ENCODE measurements around the gene OCEL1.
A peak's percentile ranks its signal among the peaks of the same experiment; 100 is the strongest.

Gene OCEL1

DNA sequence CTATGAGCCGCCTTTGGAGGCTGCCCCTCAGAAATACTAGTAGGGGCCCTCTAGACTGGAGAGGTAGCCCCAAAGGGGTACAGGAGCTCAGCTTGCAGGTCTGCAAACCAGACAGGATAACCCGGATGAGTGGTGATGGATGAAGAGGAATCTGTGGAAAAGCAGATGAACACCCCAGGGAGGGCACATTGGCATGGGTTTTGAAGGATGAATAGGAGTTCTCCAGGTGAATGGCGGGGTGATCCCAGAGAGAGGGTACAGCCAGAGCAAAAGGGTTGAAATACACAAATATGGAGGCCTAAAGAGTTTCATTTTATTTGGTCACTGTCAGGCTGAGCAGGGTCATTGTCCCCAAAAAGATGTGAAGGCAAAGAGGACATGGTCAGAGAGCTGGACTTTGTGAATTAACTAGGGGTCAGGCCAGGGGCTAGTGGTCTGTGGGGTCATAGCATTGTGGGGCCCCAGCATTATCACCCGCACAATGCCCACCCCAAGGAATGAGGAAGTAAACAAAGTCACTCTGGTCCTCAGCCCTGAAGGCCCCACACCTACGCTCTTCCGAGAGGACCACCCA lies 14.9 kb downstream of the OCEL1 start:
- Histone ChIP-seq H4K91ac (ENCODE audit: low read length) (no peak overlapping the region), H3K4me1 (ENCODE audit: control insufficient read depth, insufficient read depth, low read depth, low read length) (peaks cover 33% of the 10 kb centered on the region), H2BK12ac (ENCODE audit: low read length in 2 of 2) (no peak overlapping the region), H3K14ac (ENCODE audit: low read length in 2 of 2) (no peak overlapping the region), H2BK15ac (ENCODE audit: low read depth, poor library complexity, severe bottlenecking) (no peak overlapping the region), H3K27ac (ENCODE audit: low read length, poor library complexity, severe bottlenecking) (no peak overlapping the region), H3K9ac (ENCODE audit: low read length) (no peak overlapping the region), H2BK120ac (ENCODE audit: low read depth, low read length) (no peak overlapping the region), H3K23ac (ENCODE audit: low read length in 2 of 2) (peak overlapping the region in 1 of 2 experiments; percentile 23), H3K4me3 (ENCODE audit: insufficient read depth in 1 of 2, low read depth in 1 of 2, low read length in 2 of 2) (no peak overlapping the region), H2AK5ac (ENCODE audit: low read length, severe bottlenecking) (no peak overlapping the region), H3K18ac (ENCODE audit: low read depth in 1 of 2, low read length in 2 of 2) (no peak overlapping the region), H3K27me3 (ENCODE audit: control insufficient read depth in 1 of 2, insufficient read depth in 1 of 2, low read length in 2 of 2) (no peaks in the 10 kb centered on the region), H3K79me1 (replicated peaks; ENCODE audit: low read length, poor library complexity, severe bottlenecking) (peaks cover 14% of the 10 kb centered on the region), H4K8ac (ENCODE audit: low read length) (no peak overlapping the region), H3K36me3 (ENCODE audit: control insufficient read depth in 1 of 2, insufficient read depth in 2 of 2, low read depth in 1 of 2, low read length in 2 of 2) (peaks cover 9 to 36% of the 10 kb centered on the region in 2 experiments), H2BK5ac (ENCODE audit: low read depth, low read length, poor library complexity, severe bottlenecking) (no peak overlapping the region), H3K4me2 (ENCODE audit: low read length, poor library complexity, severe bottlenecking) (no peak overlapping the region), H2AFZ (ENCODE audit: low read depth, low read length) (no peak overlapping the region), H3K9me3 (ENCODE audit: control insufficient read depth, low read length) (no peaks in the 10 kb centered on the region), H3K4ac (ENCODE audit: low read depth in 1 of 2, low read length in 2 of 2) (no peak overlapping the region)
- 95% methylated on average over 6 of the region's 6 CpGs for WGBS
- DNase-seq: no peak

DNA sequence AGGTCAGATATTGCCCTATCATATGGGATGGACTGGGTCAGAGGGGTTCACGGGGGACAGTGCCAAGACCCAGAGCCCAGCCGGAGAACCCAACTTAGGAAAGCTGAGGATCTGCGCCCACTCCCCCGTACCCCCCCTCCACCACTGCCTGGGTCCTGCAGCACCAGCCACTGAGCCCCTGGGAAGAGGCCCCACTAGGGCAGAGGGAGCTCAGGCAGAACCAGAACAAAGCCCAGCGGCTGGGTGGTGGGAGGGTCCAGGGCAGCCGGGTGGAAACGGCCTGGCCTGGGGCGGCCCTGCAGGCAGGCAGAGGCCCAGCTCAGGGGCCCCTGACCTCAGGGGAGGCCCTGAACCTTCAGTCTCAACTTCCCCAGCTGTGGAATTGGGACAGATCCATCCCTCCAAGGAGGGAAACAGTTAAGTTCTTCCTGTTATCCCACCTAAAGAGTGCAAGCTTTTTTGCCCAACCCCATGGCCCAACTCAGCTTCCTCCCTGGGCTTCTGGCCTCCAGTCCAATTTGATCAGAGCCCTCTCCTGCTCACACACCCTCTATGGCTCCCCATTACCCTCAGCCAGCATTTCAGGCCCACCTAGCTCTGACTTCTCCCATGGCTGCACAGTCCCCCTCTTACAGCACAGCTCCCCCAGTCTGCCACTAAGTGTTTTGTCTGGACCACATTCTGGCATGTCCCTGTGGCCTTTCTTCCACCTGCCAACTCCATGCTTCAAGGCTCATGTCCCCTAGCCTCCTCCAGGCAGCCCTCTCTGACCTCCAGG lies 16.6 kb downstream of the OCEL1 start:
- Histone ChIP-seq H2BK120ac (ENCODE audit: low read depth, low read length) (no peak overlapping the region), H3K27ac (ENCODE audit: low read length, poor library complexity, severe bottlenecking) (peak overlapping the region; percentile 26), H2BK15ac (ENCODE audit: low read depth, poor library complexity, severe bottlenecking) (peak overlapping the region; percentile 31), H3K9me3 (ENCODE audit: control insufficient read depth, low read length) (no peaks in the 10 kb centered on the region), H4K8ac (ENCODE audit: low read length) (no peak overlapping the region), H2AK5ac (ENCODE audit: low read length, severe bottlenecking) (peak overlapping the region; percentile 18), H3K4me3 (ENCODE audit: insufficient read depth in 1 of 2, low read depth in 1 of 2, low read length in 2 of 2) (no peak overlapping the region), H3K79me1 (replicated peaks; ENCODE audit: low read length, poor library complexity, severe bottlenecking) (peaks cover 12% of the 10 kb centered on the region), H2BK5ac (ENCODE audit: low read depth, low read length, poor library complexity, severe bottlenecking) (no peak overlapping the region), H3K4me1 (ENCODE audit: control insufficient read depth, insufficient read depth, low read depth, low read length) (peaks cover 37% of the 10 kb centered on the region), H3K23ac (ENCODE audit: low read length in 2 of 2) (peak overlapping the region in 1 of 2 experiments; percentile 17), H3K36me3 (ENCODE audit: control insufficient read depth in 1 of 2, insufficient read depth in 2 of 2, low read depth in 1 of 2, low read length in 2 of 2) (peaks cover 9 to 24% of the 10 kb centered on the region in 2 experiments), H3K14ac (ENCODE audit: low read length in 2 of 2) (peak overlapping the region in 1 of 2 experiments; percentile 37), H2BK12ac (ENCODE audit: low read length in 2 of 2) (peak overlapping the region in 1 of 2 experiments; percentile 29), H3K27me3 (ENCODE audit: control insufficient read depth in 1 of 2, insufficient read depth in 1 of 2, low read length in 2 of 2) (no peaks in the 10 kb centered on the region), H3K18ac (ENCODE audit: low read depth in 1 of 2, low read length in 2 of 2) (peak overlapping the region in 1 of 2 experiments; percentile 25), H2AFZ (ENCODE audit: low read depth, low read length) (no peak overlapping the region), H3K9ac (ENCODE audit: low read length) (peak overlapping the region; percentile 79), H3K4ac (ENCODE audit: low read depth in 1 of 2, low read length in 2 of 2) (peak overlapping the region in 1 of 2 experiments; percentile 19), H4K91ac (ENCODE audit: low read length) (no peak overlapping the region), H3K4me2 (ENCODE audit: low read length, poor library complexity, severe bottlenecking) (peak overlapping the region; percentile 49)
- DNase-seq: no peak
- WGBS: 57% methylated on average over 8 of the region's 8 CpGs

DNA sequence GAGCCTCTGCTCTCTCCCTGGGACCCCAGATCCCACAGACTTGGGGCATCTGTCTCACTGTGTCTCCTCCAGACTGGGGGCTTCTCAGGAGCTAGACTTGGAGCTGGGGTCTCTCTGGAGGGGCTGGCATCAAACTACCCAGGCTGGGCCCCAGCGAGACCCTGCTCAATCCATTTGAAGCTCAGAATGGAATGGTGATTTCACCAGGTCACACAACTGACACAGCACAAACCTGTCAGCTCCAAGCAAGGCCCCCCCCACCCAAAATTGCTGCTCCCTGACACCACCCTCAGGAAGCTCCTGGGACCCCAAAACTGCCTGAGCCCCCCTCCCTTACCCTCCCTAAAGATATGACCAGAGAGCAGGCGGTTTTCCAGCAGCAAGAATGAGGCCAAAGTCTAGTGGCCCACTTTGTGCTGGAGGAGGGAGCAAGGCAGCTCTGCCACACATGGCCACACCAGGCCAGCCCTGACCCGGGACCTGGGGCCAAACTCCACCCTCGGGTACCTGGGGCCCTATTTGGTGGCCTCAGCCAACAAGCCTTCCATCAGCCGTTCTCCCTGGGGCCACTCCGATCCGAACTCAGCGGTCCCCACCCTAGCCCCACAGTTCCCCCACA lies 17.3 kb downstream of the OCEL1 start:
- H3K4me1 ChIP-seq (ENCODE audit: control insufficient read depth, insufficient read depth, low read depth, low read length): peaks cover 44% of the 10 kb centered on the region

More for the DNA sequence above, 17.3 kb downstream of the OCEL1 start:
- Histone ChIP-seq H2AFZ (ENCODE audit: low read depth, low read length) (no peak overlapping the region), H3K4ac (ENCODE audit: low read depth in 1 of 2, low read length in 2 of 2) (peak overlapping the region in 1 of 2 experiments; percentile 89), H2BK15ac (ENCODE audit: low read depth, poor library complexity, severe bottlenecking) (no peak overlapping the region), H3K9me3 (ENCODE audit: control insufficient read depth, low read length) (no peaks in the 10 kb centered on the region), H3K36me3 (ENCODE audit: control insufficient read depth in 1 of 2, insufficient read depth in 2 of 2, low read depth in 1 of 2, low read length in 2 of 2) (peaks cover 3 to 18% of the 10 kb centered on the region in 2 experiments), H3K18ac (ENCODE audit: low read depth in 1 of 2, low read length in 2 of 2) (peak overlapping the region; percentile 14 to 98), H3K27ac (ENCODE audit: low read length, poor library complexity, severe bottlenecking) (peak overlapping the region; percentile 55), H3K23ac (ENCODE audit: low read length in 2 of 2) (peak overlapping the region in 1 of 2 experiments; percentile 17), H2BK5ac (ENCODE audit: low read depth, low read length, poor library complexity, severe bottlenecking) (no peak overlapping the region), H3K4me2 (ENCODE audit: low read length, poor library complexity, severe bottlenecking) (peak overlapping the region; percentile 49), H2BK120ac (ENCODE audit: low read depth, low read length) (peak overlapping the region; percentile 45), H4K91ac (ENCODE audit: low read length) (peak overlapping the region; percentile 61), H3K27me3 (ENCODE audit: control insufficient read depth in 1 of 2, insufficient read depth in 1 of 2, low read length in 2 of 2) (no peaks in the 10 kb centered on the region), H2BK12ac (ENCODE audit: low read length in 2 of 2) (peak overlapping the region in 1 of 2 experiments; percentile 29), H2AK5ac (ENCODE audit: low read length, severe bottlenecking) (peak overlapping the region; percentile 21), H3K9ac (ENCODE audit: low read length) (peak overlapping the region; percentile 79), H3K14ac (ENCODE audit: low read length in 2 of 2) (peak overlapping the region in 1 of 2 experiments; percentile 37), H3K4me3 (ENCODE audit: insufficient read depth in 1 of 2, low read depth in 1 of 2, low read length in 2 of 2) (peak overlapping the region; percentile 90 to 92), H4K8ac (ENCODE audit: low read length) (no peak overlapping the region), H3K79me1 (replicated peaks; ENCODE audit: low read length, poor library complexity, severe bottlenecking) (peaks cover 9% of the 10 kb centered on the region)
- no peak for DNase-seq
- 27% methylated on average over 8 of the region's 8 CpGs for WGBS

All from mesenchymal stem cell (in vitro differentiated cells and primary cell).